Body of pancreas (tissue), 4 donors: ENCODE results near the gene RFPL3.

Source experiments
- POLR2A ChIP-seq, 3 donors: fragments of 450-650 bp; IDR thresholded peaks; one replicate each; pipeline ENCODE4 v1.6.1; 2016; ENCODE audit warnings: antibody characterized with exemption in 3 of 3, mild to moderate bottlenecking in 2 of 3
- TF ChIP-seq, protein P1 (sequence below), 7 experiments: fragments of 450-650 bp in 4 of 7; fragments of 200-600 bp in 3 of 7; sonication (generic) in 3 of 7; IDR thresholded peaks; one replicate each; pipeline ENCODE4 v1.5.1; 2016 to 2019; ENCODE audit warnings: antibody characterized with exemption in 7 of 7

- TF ChIP-seq, protein P1, sequence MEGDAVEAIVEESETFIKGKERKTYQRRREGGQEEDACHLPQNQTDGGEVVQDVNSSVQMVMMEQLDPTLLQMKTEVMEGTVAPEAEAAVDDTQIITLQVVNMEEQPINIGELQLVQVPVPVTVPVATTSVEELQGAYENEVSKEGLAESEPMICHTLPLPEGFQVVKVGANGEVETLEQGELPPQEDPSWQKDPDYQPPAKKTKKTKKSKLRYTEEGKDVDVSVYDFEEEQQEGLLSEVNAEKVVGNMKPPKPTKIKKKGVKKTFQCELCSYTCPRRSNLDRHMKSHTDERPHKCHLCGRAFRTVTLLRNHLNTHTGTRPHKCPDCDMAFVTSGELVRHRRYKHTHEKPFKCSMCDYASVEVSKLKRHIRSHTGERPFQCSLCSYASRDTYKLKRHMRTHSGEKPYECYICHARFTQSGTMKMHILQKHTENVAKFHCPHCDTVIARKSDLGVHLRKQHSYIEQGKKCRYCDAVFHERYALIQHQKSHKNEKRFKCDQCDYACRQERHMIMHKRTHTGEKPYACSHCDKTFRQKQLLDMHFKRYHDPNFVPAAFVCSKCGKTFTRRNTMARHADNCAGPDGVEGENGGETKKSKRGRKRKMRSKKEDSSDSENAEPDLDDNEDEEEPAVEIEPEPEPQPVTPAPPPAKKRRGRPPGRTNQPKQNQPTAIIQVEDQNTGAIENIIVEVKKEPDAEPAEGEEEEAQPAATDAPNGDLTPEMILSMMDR (IDR thresholded peaks at IDR 0.05) = no peak
- TF ChIP-seq POLR2A (IDR thresholded peaks at IDR 0.05) = no peak
Observed at GRCh38 chr22:32327596-32328171, 30.0 kb upstream of the RFPL3 start.
